Loucy (cell line): ENCODE data around the gene SLCO2A1.

Source experiments
- CTCF ChIP-seq: fragments of 200-600 bp; sonication (generic); conservative IDR thresholded peaks from 2 replicates; pipeline ENCODE4 v1.5.1; 2014; ENCODE audit warnings: mild to moderate bottlenecking, antibody characterized with exemption, low read length
- EZH2phosphoT487 ChIP-seq: fragments of 200-600 bp; IDR thresholded peaks from 2 replicates; pipeline ENCODE4 v1.6.1; 2018; ENCODE audit warnings: antibody characterized with exemption, mild to moderate bottlenecking, moderate library complexity, borderline replicate concordance

GRCh38 chr3:133897547-133897946 lies 132.2 kb downstream of the SLCO2A1 start:
- no peak for TF ChIP-seq CTCF
- no peak for TF ChIP-seq EZH2phosphoT487
